HG03175 (cell line): ENCODE results near the gene TM9SF2.

ENCODE experiments used
- ATAC-seq: cut with Tn5 transposase; IDR thresholded peaks from one replicate; pipeline ENCODE4 v1.9.1; 2021; ENCODE audit warnings: mild to moderate bottlenecking, moderate library complexity; ENCODE audit not compliant: unreplicated experiment

Gene TM9SF2

GRCh38 chr13:99575376-99576120 lies 74.3 kb downstream of the TM9SF2 start:
- no peak for ATAC-seq

- no peak for ATAC-seq
Measured at GRCh38 chr13:99577934-99578917, 77.0 kb downstream of the TM9SF2 start.

GRCh38 chr13:99580500-99581268 lies 79.4 kb downstream of the TM9SF2 start:
- no peak for ATAC-seq

- no peak for ATAC-seq
Measured at GRCh38 chr13:99582511-99582910, 81.2 kb downstream of the TM9SF2 start.

- ATAC-seq: no peak
Measured at GRCh38 chr13:99585609-99586008, 84.3 kb downstream of the TM9SF2 start.

- ATAC-seq: no peak
Measured at GRCh38 chr13:99587021-99587420, 85.7 kb downstream of the TM9SF2 start.

- no peak for ATAC-seq
Measured at GRCh38 chr13:99587893-99588606, 86.8 kb downstream of the TM9SF2 start.

GRCh38 chr13:99589575-99589974 lies 88.3 kb downstream of the TM9SF2 start:
- no peak for ATAC-seq

- ATAC-seq: no peak
Measured at GRCh38 chr13:99590519-99591011, 89.3 kb downstream of the TM9SF2 start.

- ATAC-seq: no peak
Measured at GRCh38 chr13:99596180-99596579, 94.9 kb downstream of the TM9SF2 start.

- no peak for ATAC-seq
Measured at GRCh38 chr13:99600318-99600717, 99.0 kb downstream of the TM9SF2 start.

- ATAC-seq: no peak
Measured at GRCh38 chr13:99601535-99601934, 100.3 kb downstream of the TM9SF2 start.

- no peak for ATAC-seq
Measured at GRCh38 chr13:99604636-99605035, 103.4 kb downstream of the TM9SF2 start.

GRCh38 chr13:99605420-99606323 lies 104.4 kb downstream of the TM9SF2 start:
- peak; percentile 63 for ATAC-seq

- ATAC-seq: peak; percentile 80
Measured at GRCh38 chr13:99606324-99607066, 105.2 kb downstream of the TM9SF2 start, which contains the start of gene CLYBL. Gene CLYBL (plus strand): TSS chr13:99606690.

GRCh38 chr13:99608345-99608744 lies 107.1 kb downstream of the TM9SF2 start:
- no peak for ATAC-seq

- no peak for ATAC-seq
Measured at GRCh38 chr13:99610702-99611289, 109.5 kb downstream of the TM9SF2 start.
